Mesenchymal stem cell (in vitro differentiated cells and primary cell): ENCODE results near the gene HS3ST4.

Experiments
- DNase-seq: peaks from one replicate; pipeline ENCODE4 v3.0.0-alpha.2; 2013
- H2AFZ ChIP-seq: one replicate; pipeline ENCODE4 v1.6.1; 2013; ENCODE audit warnings: low read depth, mild to moderate bottlenecking, control low read depth, inconsistent platforms, low read length, moderate library complexity
- H2AK5ac ChIP-seq: 2 replicates; pipeline ENCODE4 v1.6.1; 2013; ENCODE audit warnings: low read length, moderate library complexity, mild to moderate bottlenecking, inconsistent platforms; ENCODE audit not compliant: severe bottlenecking
- H2BK120ac ChIP-seq: one replicate; pipeline ENCODE4 v1.6.1; 2013; ENCODE audit warnings: low read depth, mild to moderate bottlenecking, inconsistent platforms, low read length, moderate library complexity
- H2BK12ac ChIP-seq, 2 experiments: one replicate each; pipeline ENCODE4 v1.6.1; 2013; ENCODE audit warnings: inconsistent platforms in 2 of 2, low read length in 2 of 2, mild to moderate bottlenecking in 2 of 2, moderate library complexity in 2 of 2, control low read depth in 1 of 2
- H2BK15ac ChIP-seq: one replicate; pipeline ENCODE4 v1.6.1; 2013; ENCODE audit warnings: mild to moderate bottlenecking, low read depth, inconsistent platforms; ENCODE audit not compliant: poor library complexity, severe bottlenecking
- H2BK5ac ChIP-seq: 2 replicates; pipeline ENCODE4 v1.6.1; 2013; ENCODE audit warnings: low read depth, mild to moderate bottlenecking, low read length, control low read depth, inconsistent platforms; ENCODE audit not compliant: poor library complexity, severe bottlenecking
- H3K14ac ChIP-seq, 2 experiments: one replicate each; pipeline ENCODE4 v1.6.1; 2013; ENCODE audit warnings: inconsistent platforms in 2 of 2, low read length in 2 of 2, control low read depth in 1 of 2, mild to moderate bottlenecking in 1 of 2, moderate library complexity in 1 of 2
- H3K18ac ChIP-seq, 2 experiments: one replicate each; pipeline ENCODE4 v1.6.1; 2013; ENCODE audit warnings: inconsistent platforms in 2 of 2, low read length in 2 of 2, control low read depth in 1 of 2, low read depth in 1 of 2, mild to moderate bottlenecking in 1 of 2
- H3K23ac ChIP-seq, 2 experiments: one replicate each; pipeline ENCODE4 v1.6.1; 2013; ENCODE audit warnings: inconsistent platforms in 2 of 2, low read length in 2 of 2, mild to moderate bottlenecking in 2 of 2, moderate library complexity in 2 of 2, control low read depth in 1 of 2
- H3K27ac ChIP-seq: 2 replicates; pipeline ENCODE4 v1.5.1; 2013; ENCODE audit warnings: mild to moderate bottlenecking, moderate library complexity, low read length, control low read depth, inconsistent platforms; ENCODE audit not compliant: poor library complexity, severe bottlenecking
- H3K27me3 ChIP-seq, 2 experiments: 2 replicates each; pipeline versions ENCODE4 v1.6.1 to v1.7.0; 2013; ENCODE audit warnings: low read length in 2 of 2, mild to moderate bottlenecking in 2 of 2, moderate library complexity in 2 of 2, control low read depth in 1 of 2, inconsistent platforms in 1 of 2; ENCODE audit not compliant: control insufficient read depth in 1 of 2, insufficient read depth in 1 of 2
- H3K36me3 ChIP-seq, 2 experiments: 2 replicates each; pipeline versions ENCODE4 v1.6.1 to v1.7.0; 2013; ENCODE audit warnings: low read length in 2 of 2, control low read depth in 1 of 2, inconsistent platforms in 1 of 2, low read depth in 1 of 2, mild to moderate bottlenecking in 1 of 2; ENCODE audit not compliant: insufficient read depth in 2 of 2, control insufficient read depth in 1 of 2
- H3K4ac ChIP-seq, 2 experiments: one replicate each; pipeline ENCODE4 v1.6.1; 2013; ENCODE audit warnings: inconsistent platforms in 2 of 2, low read length in 2 of 2, mild to moderate bottlenecking in 2 of 2, moderate library complexity in 2 of 2, control low read depth in 1 of 2, low read depth in 1 of 2
- H3K4me1 ChIP-seq: 2 replicates; pipeline ENCODE4 v1.6.1; 2013; ENCODE audit warnings: low read depth, low read length, control low read depth; ENCODE audit not compliant: control insufficient read depth, insufficient read depth
- H3K4me2 ChIP-seq: 2 replicates; pipeline ENCODE4 v1.6.1; 2013; ENCODE audit warnings: low read length, mild to moderate bottlenecking, inconsistent platforms; ENCODE audit not compliant: poor library complexity, severe bottlenecking
- H3K4me3 ChIP-seq, 2 experiments: 2 replicates each; pipeline versions ENCODE4 v1.5.1 to v1.7.0; 2013; ENCODE audit warnings: low read length in 2 of 2, mild to moderate bottlenecking in 2 of 2, control low read depth in 1 of 2, low read depth in 1 of 2; ENCODE audit not compliant: insufficient read depth in 1 of 2
- H3K79me1 ChIP-seq: replicated peaks from 2 replicates; pipeline ENCODE4 v1.6.1; 2013; ENCODE audit warnings: mild to moderate bottlenecking, control low read depth, low read length, inconsistent platforms; ENCODE audit not compliant: poor library complexity, severe bottlenecking
- H3K9ac ChIP-seq: 2 replicates; pipeline ENCODE4 v1.7.0; 2013; ENCODE audit warnings: mild to moderate bottlenecking, low read length, moderate library complexity
- H3K9me3 ChIP-seq: 2 replicates; pipeline ENCODE4 v1.7.0; 2013; ENCODE audit warnings: mild to moderate bottlenecking, low read length; ENCODE audit not compliant: control insufficient read depth
- H4K8ac ChIP-seq: one replicate; pipeline ENCODE4 v1.6.1; 2013; ENCODE audit warnings: inconsistent platforms, mild to moderate bottlenecking, low read length, moderate library complexity
- H4K91ac ChIP-seq: one replicate; pipeline ENCODE4 v1.6.1; 2013; ENCODE audit warnings: mild to moderate bottlenecking, low read length, inconsistent platforms
- WGBS: methylation state at CpG from one replicate; pipeline ENCODE4 v1.1.7; 2013; ENCODE audit warnings: mixed read lengths; 5-methylcytosine and 5-hydroxymethylcytosine counted together

Gene HS3ST4

GRCh38 chr16:25716186-25716585, 24.4 kb downstream of the HS3ST4 start:
- no peaks in the 10 kb centered on the region for H3K79me1 ChIP-seq
- no peaks in the 10 kb centered on the region for H3K4me1 ChIP-seq

DNA sequence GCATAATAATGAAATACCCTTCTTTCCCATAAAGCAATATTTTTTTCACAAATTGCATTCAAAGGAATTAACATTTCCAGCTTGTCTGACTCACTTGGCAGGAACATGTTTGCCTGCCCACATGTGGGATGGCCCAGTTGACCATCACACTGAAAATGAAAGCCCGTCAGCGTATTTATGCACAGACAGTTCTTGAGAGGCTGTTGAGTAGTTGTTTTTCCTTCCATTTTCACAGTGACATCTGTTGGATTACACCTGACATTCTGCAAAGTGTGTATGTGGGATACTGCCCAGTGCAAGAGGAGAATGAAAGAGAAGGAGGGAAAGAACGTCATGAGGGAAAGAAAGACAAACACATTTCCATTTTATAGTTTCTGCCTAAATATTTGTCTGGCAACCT, 29.7 kb downstream of the HS3ST4 start:
- H4K91ac ChIP-seq: no peak overlapping the region
- H3K36me3 ChIP-seq: no peaks in the 10 kb centered on the region
- H3K4me3 ChIP-seq: no peak overlapping the region
- H3K4me1 ChIP-seq: no peaks in the 10 kb centered on the region
- H2AFZ ChIP-seq: no peak overlapping the region
- no peak overlapping the region for H3K23ac ChIP-seq
- H3K27me3 ChIP-seq: no peaks in the 10 kb centered on the region
- H3K27ac ChIP-seq: no peak overlapping the region
- H2BK12ac ChIP-seq: no peak overlapping the region
- no peak overlapping the region for H2BK120ac ChIP-seq
- no peak overlapping the region for H3K4ac ChIP-seq
- no peak overlapping the region for H3K4me2 ChIP-seq
- no peak overlapping the region for H2AK5ac ChIP-seq
- 100% methylated on average over 2 of the region's 3 CpGs for WGBS
- no peak overlapping the region for H3K18ac ChIP-seq
- no peaks in the 10 kb centered on the region for H3K79me1 ChIP-seq
- H4K8ac ChIP-seq: no peak overlapping the region
- H3K9me3 ChIP-seq: no peaks in the 10 kb centered on the region
- H2BK15ac ChIP-seq: no peak overlapping the region
- no peak overlapping the region for H3K14ac ChIP-seq
- H2BK5ac ChIP-seq: no peak overlapping the region
- H3K9ac ChIP-seq: no peak overlapping the region
- no peak for DNase-seq

More at GRCh38 chr16:25716186-25716585, 24.4 kb downstream of the HS3ST4 start:
- H2BK5ac ChIP-seq: no peak overlapping the region
- H3K9ac ChIP-seq: no peak overlapping the region
- no peak overlapping the region for H2BK12ac ChIP-seq
- H2BK120ac ChIP-seq: no peak overlapping the region
- H3K18ac ChIP-seq: no peak overlapping the region
- no peak overlapping the region for H3K14ac ChIP-seq
- H3K4me2 ChIP-seq: no peak overlapping the region
- H3K27ac ChIP-seq: no peak overlapping the region
- H3K9me3 ChIP-seq: no peaks in the 10 kb centered on the region
- H3K4ac ChIP-seq: no peak overlapping the region
- H4K8ac ChIP-seq: no peak overlapping the region
- no peak overlapping the region for H2AK5ac ChIP-seq
- no peak overlapping the region for H3K4me3 ChIP-seq
- H2AFZ ChIP-seq: no peak overlapping the region
- no peak overlapping the region for H3K23ac ChIP-seq
- 78% methylated on average over 2 of the region's 2 CpGs for WGBS
- DNase-seq: no peak
- H2BK15ac ChIP-seq: no peak overlapping the region
- H3K27me3 ChIP-seq: no peaks in the 10 kb centered on the region
- no peak overlapping the region for H4K91ac ChIP-seq
- no peaks in the 10 kb centered on the region for H3K36me3 ChIP-seq

DNA sequence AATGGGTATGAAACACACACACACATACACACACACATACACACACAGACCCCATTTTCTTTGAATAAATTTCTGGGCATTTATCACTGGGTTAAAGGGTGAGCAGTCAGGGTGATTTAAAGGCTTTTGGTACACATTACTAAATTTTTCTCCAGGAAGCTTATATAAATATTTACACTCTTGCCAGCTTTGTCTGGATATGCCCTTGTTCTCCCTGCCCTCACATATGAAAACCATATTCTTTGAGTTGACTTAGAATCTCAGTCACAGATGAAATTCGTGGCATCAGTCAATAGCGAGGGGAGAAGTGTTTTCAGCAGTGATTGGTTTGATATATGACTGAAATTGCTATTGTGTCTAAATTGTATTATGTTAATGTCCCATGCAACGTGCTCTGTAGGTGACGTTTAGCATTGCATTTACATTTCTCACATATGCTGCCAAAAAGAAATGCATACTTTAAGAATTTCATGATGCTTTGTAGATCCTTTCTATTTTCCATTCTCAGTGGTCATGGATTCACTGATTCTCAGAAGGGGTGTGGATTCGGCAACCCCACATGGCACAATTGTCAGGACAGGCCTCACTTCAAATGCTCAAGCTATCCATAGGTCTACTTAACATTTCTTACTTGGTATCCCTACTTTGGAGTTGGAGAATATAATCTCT, 34.8 kb downstream of the HS3ST4 start:
- Histone ChIP-seq H3K9me3 (no peaks in the 10 kb centered on the region), H2AK5ac (no peak overlapping the region), H3K14ac (no peak overlapping the region), H3K4me1 (no peaks in the 10 kb centered on the region), H3K79me1 (no peaks in the 10 kb centered on the region), H2BK120ac (no peak overlapping the region), H2AFZ (no peak overlapping the region), H3K4me2 (no peak overlapping the region), H3K18ac (no peak overlapping the region), H2BK12ac (no peak overlapping the region), H3K4me3 (no peak overlapping the region), H3K36me3 (no peaks in the 10 kb centered on the region), H3K27ac (no peak overlapping the region), H2BK15ac (no peak overlapping the region), H3K9ac (no peak overlapping the region), H4K8ac (no peak overlapping the region), H3K23ac (no peak overlapping the region), H3K27me3 (no peaks in the 10 kb centered on the region), H3K4ac (no peak overlapping the region), H4K91ac (no peak overlapping the region), H2BK5ac (no peak overlapping the region)
- DNase-seq: no peak
- 76% methylated on average over 4 of the region's 5 CpGs for WGBS

DNA sequence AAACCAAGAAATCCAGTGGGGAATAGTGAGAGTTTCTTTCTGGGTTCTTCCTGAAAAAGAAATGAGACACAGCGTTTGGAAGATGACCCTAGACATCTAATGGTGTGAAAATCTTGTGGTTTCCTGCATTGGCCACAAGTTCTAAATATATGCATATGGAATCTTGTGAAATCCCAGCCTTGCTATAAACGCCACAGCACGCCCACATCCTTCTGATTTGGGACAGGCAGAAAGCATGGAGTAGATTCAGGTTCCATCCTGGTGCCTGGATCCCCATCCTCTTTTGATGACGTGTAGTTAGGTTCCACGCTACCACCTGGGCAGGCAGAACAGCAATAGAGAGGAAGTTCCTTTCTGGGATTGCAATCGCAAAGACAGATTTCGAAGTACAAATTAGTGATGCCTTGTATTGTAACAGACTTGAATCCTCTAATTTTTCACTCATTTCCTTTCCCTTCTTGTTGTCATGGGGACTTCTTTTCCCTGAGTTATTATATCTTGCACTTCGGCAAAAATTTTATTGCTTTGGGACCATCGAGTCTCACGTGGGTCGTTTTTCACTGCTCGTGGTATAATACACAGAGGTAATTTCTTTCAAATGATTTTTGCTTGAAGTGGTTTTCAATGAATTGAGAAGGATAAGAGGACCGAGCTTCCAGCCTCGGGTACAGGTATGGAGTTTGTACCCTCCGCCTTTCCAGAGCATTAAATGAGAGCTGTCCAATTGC, 37.6 kb downstream of the HS3ST4 start:
- no peaks in the 10 kb centered on the region for H3K9me3 ChIP-seq
- H3K4ac ChIP-seq: no peak overlapping the region
- no peak overlapping the region for H3K18ac ChIP-seq
- no peak overlapping the region for H4K91ac ChIP-seq
- no peak overlapping the region for H3K4me2 ChIP-seq
- DNase-seq: no peak
- H2BK120ac ChIP-seq: no peak overlapping the region
- no peak overlapping the region for H3K9ac ChIP-seq
- H4K8ac ChIP-seq: no peak overlapping the region
- no peaks in the 10 kb centered on the region for H3K4me1 ChIP-seq
- H2AK5ac ChIP-seq: no peak overlapping the region
- no peak overlapping the region for H2AFZ ChIP-seq
- H2BK5ac ChIP-seq: no peak overlapping the region
- H3K23ac ChIP-seq: no peak overlapping the region
- no peaks in the 10 kb centered on the region for H3K27me3 ChIP-seq
- WGBS: 81% methylated on average over 15 of the region's 15 CpGs
- H3K14ac ChIP-seq: no peak overlapping the region
- no peaks in the 10 kb centered on the region for H3K79me1 ChIP-seq
- no peak overlapping the region for H3K27ac ChIP-seq
- no peak overlapping the region for H3K4me3 ChIP-seq
- H3K36me3 ChIP-seq: no peaks in the 10 kb centered on the region
- no peak overlapping the region for H2BK12ac ChIP-seq
- no peak overlapping the region for H2BK15ac ChIP-seq
